Smooth muscle cell of trachea (primary cell): Measurements from ENCODE around the gene CTAG2. TPM values are rescaled to one million over a fixed set of nuclear protein-coding genes. Genes with fewer than 3 reads are reported as not detected.

Experiments used
- total RNA-seq: library from RNA; depleted of rRNA; stranded (reverse); fragments of >200 nt; gene quantifications from 2 replicates; pipeline ENCODE4 v1.2.1, GENCODE V29; 2014

Gene CTAG2
- total RNA-seq = not detected in 2 replicates

GRCh38 chrX:154653413-154653812 is at the start of gene CTAG2:
Gene CTAG2, minus strand, starts transcription at chrX:154653579. Its CDS starts 64 bp downstream, at chrX:154653515.

GRCh38 chrX:154619182-154619581 is 34.2 kb downstream of the CTAG2 start, which contains the start of gene CTAG1B:
Gene CTAG1B, minus strand, starts transcription at chrX:154619282. Its CDS starts 64 bp downstream, at chrX:154619218.

Other genes starting within 250 kb of the CTAG2 start
- 60.4 and 78.9 TPM in 2 replicates for gene DNASE1L1, start 244.3 kb downstream of the CTAG2 start, total RNA-seq
- gene TAFAZZIN, start 242.0 kb downstream of the CTAG2 start, total RNA-seq = 17.7 and 23.0 TPM in 2 replicates
- gene ATP6AP1, start 224.9 kb downstream of the CTAG2 start, total RNA-seq = 68.9 and 89.0 TPM in 2 replicates
- gene GDI1, start 216.4 kb downstream of the CTAG2 start, total RNA-seq = 63.3 and 141 TPM in 2 replicates
- gene FAM50A, start 209.4 kb downstream of the CTAG2 start, total RNA-seq = 73.3 and 85.2 TPM in 2 replicates
- gene PLXNA3, start 195.3 kb downstream of the CTAG2 start, total RNA-seq = 24.0 and 31.8 TPM in 2 replicates
- 22.3 and 23.5 TPM in 2 replicates for gene LAGE3, start 174.3 kb downstream of the CTAG2 start, total RNA-seq
- gene UBL4A, start 167.0 kb downstream of the CTAG2 start, total RNA-seq = 39.0 and 75.4 TPM in 2 replicates
- 21.1 and 33.6 TPM in 2 replicates for gene SLC10A3, start 162.9 kb downstream of the CTAG2 start, total RNA-seq
- gene FAM3A, start 137.3 kb downstream of the CTAG2 start, total RNA-seq = 38.3 and 43.5 TPM in 2 replicates
- 141 and 233 TPM in 2 replicates for gene G6PD, start 106.7 kb downstream of the CTAG2 start, total RNA-seq
- 26.5 and 28.6 TPM in 2 replicates for gene IKBKG, start 106.0 kb downstream of the CTAG2 start, total RNA-seq
- not detected in 2 replicates for gene CTAG1A, start 68.4 kb downstream of the CTAG2 start, total RNA-seq
- gene CTAG1B, start 34.3 kb downstream of the CTAG2 start, total RNA-seq = not detected in 2 replicates
- 6.5 and 7.3 TPM in 2 replicates for gene GAB3, start 97.5 kb upstream of the CTAG2 start, total RNA-seq
- gene DKC1, start 109.3 kb upstream of the CTAG2 start, total RNA-seq = 26.3 and 29.8 TPM in 2 replicates
- gene MPP1, start 151.9 kb upstream of the CTAG2 start, total RNA-seq = 38.7 and 49.1 TPM in 2 replicates
- not detected in 2 replicates for gene SMIM9, start 181.1 kb upstream of the CTAG2 start, total RNA-seq
- gene F8A1, start 232.8 kb upstream of the CTAG2 start, total RNA-seq = 8.3 TPM in 1 of 2 replicates, not detected in the other